Ishikawa (cell line): ENCODE results near the gene CCL14.

Source experiments
- CEBPB ChIP-seq: IDR thresholded peaks from 2 replicates; pipeline ENCODE4 v1.6.1; 2012
- CREB1 ChIP-seq: IDR thresholded peaks from 2 replicates; pipeline ENCODE4 v1.6.1; 2012; ENCODE audit warnings: low read depth
- EGR1 ChIP-seq: IDR thresholded peaks from 2 replicates; pipeline ENCODE4 v1.6.1; 2012
- EP300 ChIP-seq: IDR thresholded peaks from 2 replicates; pipeline ENCODE4 v1.6.1; 2012; ENCODE audit warnings: borderline replicate concordance
- FOXM1 ChIP-seq: IDR thresholded peaks from 2 replicates; pipeline ENCODE4 v1.6.1; 2012; ENCODE audit warnings: low read depth, borderline replicate concordance
- MAX ChIP-seq: IDR thresholded peaks from 2 replicates; pipeline ENCODE4 v1.6.1; 2012
- NFIC ChIP-seq: IDR thresholded peaks from 2 replicates; pipeline ENCODE4 v1.6.1; 2012
- RAD21 ChIP-seq: IDR thresholded peaks from 2 replicates; pipeline ENCODE4 v1.6.1; 2012; ENCODE audit warnings: low read depth
- REST ChIP-seq: IDR thresholded peaks from 2 replicates; pipeline ENCODE4 v1.6.1; 2012; ENCODE audit warnings: low read depth, mild to moderate bottlenecking
- TAF1 ChIP-seq: IDR thresholded peaks from 2 replicates; pipeline ENCODE4 v1.6.1; 2012; ENCODE audit warnings: low read depth, mild to moderate bottlenecking
- TCF12 ChIP-seq: IDR thresholded peaks from 2 replicates; pipeline ENCODE4 v1.6.1; 2012; ENCODE audit warnings: low read depth
- TEAD4 ChIP-seq: IDR thresholded peaks from 2 replicates; pipeline ENCODE4 v1.6.1; 2012
- USF1 ChIP-seq: IDR thresholded peaks from 2 replicates; pipeline ENCODE4 v1.6.1; 2012
- YY1 ChIP-seq: IDR thresholded peaks from 2 replicates; pipeline ENCODE4 v1.6.1; 2012; ENCODE audit warnings: low read depth
- ZBTB7A ChIP-seq: IDR thresholded peaks from 2 replicates; pipeline ENCODE4 v1.6.1; 2012; ENCODE audit warnings: low read depth

CCL14 gene

GRCh38 chr17:36024106-36024869 lies 37.8 kb upstream of the CCL14 start:
- TF ChIP-seq CEBPB (no peak), NFIC (no peak), TEAD4 (no peak), ZBTB7A (no peak), USF1 (no peak), EP300 (no peak), TCF12 (no peak), FOXM1 (no peak), CREB1 (no peak), TAF1 (no peak), REST (no peak), MAX (no peak), EGR1 (no peak), RAD21 (no peak), YY1 (no peak)

- TF ChIP-seq TCF12: no peak
- no peak for TF ChIP-seq REST
- TF ChIP-seq CREB1: no peak
- TF ChIP-seq FOXM1: no peak
- TF ChIP-seq TAF1: no peak
These were observed 32.9 kb upstream of the CCL14 start for GRCh38 chr17:36019423-36019822.

GRCh38 chr17:36017799-36018198 lies 31.3 kb upstream of the CCL14 start, which contains the start of gene CCL23:
Gene CCL23, minus strand, starts transcription at chr17:36017972. Its CDS starts 75 bp downstream, at chr17:36017897.
- TF ChIP-seq CEBPB (no peak), ZBTB7A (no peak), RAD21 (no peak), TCF12 (no peak), REST (no peak), NFIC (no peak), TEAD4 (no peak), YY1 (no peak), FOXM1 (no peak), EGR1 (no peak), TAF1 (no peak), USF1 (no peak), CREB1 (no peak), MAX (no peak)

- TF ChIP-seq TCF12: no peak
- TF ChIP-seq REST: no peak
- no peak for TF ChIP-seq MAX
- no peak for TF ChIP-seq TEAD4
- TF ChIP-seq NFIC: no peak
- no peak for TF ChIP-seq YY1
- TF ChIP-seq CREB1: no peak
- TF ChIP-seq EP300: no peak
- no peak for TF ChIP-seq ZBTB7A
- no peak for TF ChIP-seq TAF1
- no peak for TF ChIP-seq CEBPB
- no peak for TF ChIP-seq FOXM1
- no peak for TF ChIP-seq USF1
- no peak for TF ChIP-seq RAD21
- no peak for TF ChIP-seq EGR1
These were observed 30.0 kb upstream of the CCL14 start for GRCh38 chr17:36016555-36016954.
